Measurements from ENCODE around the gene YJU2.
"Not testable (repeated sequence)": the region's sequence is repeated elsewhere in the genome, so short reads cannot be mapped to it uniquely, and the experiment has no call there.

The YJU2 gene

GRCh38 chr19:4228765-4229178 is 18.1 kb upstream of the YJU2 start:
- Histone ChIP-seq H3K27me3 (replicated peaks; ENCODE audit: insufficient read depth, low read length) (peaks cover 94% of the 10 kb centered on the region), H3K4me2 (ENCODE audit: low read depth, low read length) (no peak overlapping the region), H2AFZ (ENCODE audit: low read length) (no peak overlapping the region), H3K4me3 (ENCODE audit: low read length) (no peak overlapping the region), H3K27ac (ENCODE audit: low read length) (no peak overlapping the region), H3K9me3 (replicated peaks; ENCODE audit: insufficient read depth, low read length) (no peaks in the 10 kb centered on the region), H3K9me2 (replicated peaks; ENCODE audit: insufficient read depth, low read length) (no peaks in the 10 kb centered on the region), H4K20me1 (ENCODE audit: insufficient read depth, low read length) (no peaks in the 10 kb centered on the region), H3K4me1 (ENCODE audit: low read length) (no peaks in the 10 kb centered on the region), H3F3A (ENCODE audit: insufficient read depth, low read length) (no peaks in the 10 kb centered on the region), H3K79me2 (ENCODE audit: low read length) (no peaks in the 10 kb centered on the region), H3K9ac (ENCODE audit: low read length) (no peak overlapping the region), H3K36me3 (replicated peaks; ENCODE audit: insufficient read depth, low read length) (no peaks in the 10 kb centered on the region)
- no peak for DNase-seq
- no peak for TF ChIP-seq CTCF (IDR thresholded peaks at IDR 0.05; ENCODE audit: low read length)

- peaks cover 94% of the 10 kb centered on the region for H3K27me3 ChIP-seq (replicated peaks; ENCODE audit: insufficient read depth, low read length)
- no peaks in the 10 kb centered on the region for H3K79me2 ChIP-seq (ENCODE audit: low read length)
- no peaks in the 10 kb centered on the region for H3K4me1 ChIP-seq (ENCODE audit: low read length)
- no peak within 1 kb of the TSS for H3K27ac ChIP-seq (ENCODE audit: low read length)
- no peaks in the 10 kb centered on the region for H3K36me3 ChIP-seq (replicated peaks; ENCODE audit: insufficient read depth, low read length)
- H3K4me3 ChIP-seq (ENCODE audit: low read length) = no peak within 1 kb of the TSS
- no peaks in the 10 kb centered on the region for H3K9me3 ChIP-seq (replicated peaks; ENCODE audit: insufficient read depth, low read length)
- H3F3A ChIP-seq (ENCODE audit: insufficient read depth, low read length) = no peaks in the 10 kb centered on the region
- H3K9me2 ChIP-seq (replicated peaks; ENCODE audit: insufficient read depth, low read length) = no peaks in the 10 kb centered on the region
- TF ChIP-seq EZH2phosphoT487 (IDR thresholded peaks at IDR 0.05; ENCODE audit: low read length) (no peak), EZH2 (optimal IDR thresholded peaks at IDR 0.05; ENCODE audit: low read depth, low read length) (no peak), CTCF (IDR thresholded peaks at IDR 0.05; ENCODE audit: low read length) (no peak)
- no peak within 1 kb of the TSS for H2AFZ ChIP-seq (ENCODE audit: low read length)
- H3K4me2 ChIP-seq (ENCODE audit: low read depth, low read length) = no peak within 1 kb of the TSS
- H4K20me1 ChIP-seq (ENCODE audit: insufficient read depth, low read length) = no peaks in the 10 kb centered on the region
- no peak for DNase-seq
- no peak within 1 kb of the TSS for H3K9ac ChIP-seq (ENCODE audit: low read length)
Observed at GRCh38 chr19:4229179-4229931, 17.5 kb upstream of the YJU2 start, which contains the start of gene EBI3. EBI3 (plus strand) TSS chr19:4229523; CDS start chr19:4229551, 28 bp downstream.

- H3K27me3 ChIP-seq (replicated peaks; ENCODE audit: insufficient read depth, low read length) = peaks cover 96% of the 10 kb centered on the region
- not testable (repeated sequence) for H3F3A ChIP-seq (ENCODE audit: insufficient read depth, low read length); H3K4me3 ChIP-seq (ENCODE audit: low read length); H3K4me1 ChIP-seq (ENCODE audit: low read length); H3K9ac ChIP-seq (ENCODE audit: low read length); H3K36me3 ChIP-seq (replicated peaks; ENCODE audit: insufficient read depth, low read length); H2AFZ ChIP-seq (ENCODE audit: low read length); H3K4me2 ChIP-seq (ENCODE audit: low read depth, low read length); H4K20me1 ChIP-seq (ENCODE audit: insufficient read depth, low read length); H3K79me2 ChIP-seq (ENCODE audit: low read length); H3K9me3 ChIP-seq (replicated peaks; ENCODE audit: insufficient read depth, low read length); H3K27ac ChIP-seq (ENCODE audit: low read length); H3K9me2 ChIP-seq (replicated peaks; ENCODE audit: insufficient read depth, low read length); DNase-seq
Observed at GRCh38 chr19:4230237-4230636, 16.6 kb upstream of the YJU2 start.

GRCh38 chr19:4231521-4231920 is 15.4 kb upstream of the YJU2 start:
- not testable (repeated sequence) for H3K9ac ChIP-seq (ENCODE audit: low read length); H3K4me2 ChIP-seq (ENCODE audit: low read depth, low read length); H3K79me2 ChIP-seq (ENCODE audit: low read length)

GRCh38 chr19:4232139-4232538 is 14.7 kb upstream of the YJU2 start:
- not testable (repeated sequence) for H3K4me2 ChIP-seq (ENCODE audit: low read depth, low read length); H3K9ac ChIP-seq (ENCODE audit: low read length); H3F3A ChIP-seq (ENCODE audit: insufficient read depth, low read length); H4K20me1 ChIP-seq (ENCODE audit: insufficient read depth, low read length); H3K9me3 ChIP-seq (replicated peaks; ENCODE audit: insufficient read depth, low read length); H2AFZ ChIP-seq (ENCODE audit: low read length); H3K27ac ChIP-seq (ENCODE audit: low read length); H3K79me2 ChIP-seq (ENCODE audit: low read length); H3K9me2 ChIP-seq (replicated peaks; ENCODE audit: insufficient read depth, low read length); H3K4me1 ChIP-seq (ENCODE audit: low read length); DNase-seq; H3K4me3 ChIP-seq (ENCODE audit: low read length); H3K36me3 ChIP-seq (replicated peaks; ENCODE audit: insufficient read depth, low read length)
- peaks cover 94% of the 10 kb centered on the region for H3K27me3 ChIP-seq (replicated peaks; ENCODE audit: insufficient read depth, low read length)

More at GRCh38 chr19:4231521-4231920, 15.4 kb upstream of the YJU2 start:
- H3K9me3 ChIP-seq (replicated peaks; ENCODE audit: insufficient read depth, low read length); H3F3A ChIP-seq (ENCODE audit: insufficient read depth, low read length); H3K4me1 ChIP-seq (ENCODE audit: low read length); H4K20me1 ChIP-seq (ENCODE audit: insufficient read depth, low read length); DNase-seq; H2AFZ ChIP-seq (ENCODE audit: low read length); H3K36me3 ChIP-seq (replicated peaks; ENCODE audit: insufficient read depth, low read length); H3K9me2 ChIP-seq (replicated peaks; ENCODE audit: insufficient read depth, low read length); H3K4me3 ChIP-seq (ENCODE audit: low read length); H3K27ac ChIP-seq (ENCODE audit: low read length): not testable (repeated sequence)
- peaks cover 92% of the 10 kb centered on the region for H3K27me3 ChIP-seq (replicated peaks; ENCODE audit: insufficient read depth, low read length)
